BE2C (cell line): ENCODE results near the gene ZCCHC24.

Source experiments
- DNase-seq: peaks from one replicate; pipeline ENCODE4 v3.0.0-alpha.2; 2020
- H3K27me3 ChIP-seq: fragments of 250-450 bp; sonication (Bioruptor Pico); 2 replicates; pipeline ENCODE4 v1.5.1; 2020; ENCODE audit warnings: mild to moderate bottlenecking
- H3K36me3 ChIP-seq: fragments of 250-450 bp; sonication (Bioruptor Pico); 2 replicates; pipeline ENCODE4 v1.5.1; 2020; ENCODE audit warnings: mild to moderate bottlenecking
- H3K4me1 ChIP-seq: fragments of 250-450 bp; sonication (Bioruptor Pico); 2 replicates; pipeline ENCODE4 v1.5.1; 2020
- H3K4me3 ChIP-seq: 2 replicates; pipeline ENCODE4 v1.5.1; 2011; ENCODE audit warnings: low read depth, low read length
- H3K9me3 ChIP-seq: fragments of 250-450 bp; sonication (Bioruptor Pico); 2 replicates; pipeline ENCODE4 v1.5.1; 2020
- CTCF ChIP-seq: IDR thresholded peaks from 2 replicates; pipeline ENCODE4 v1.5.1; 2012; ENCODE audit warnings: mild to moderate bottlenecking, low read depth, low read length

Gene ZCCHC24

GRCh38 chr10:79459243-79459642, 13.8 kb upstream of the ZCCHC24 start:
- TF ChIP-seq CTCF = no peak
- no peaks in the 10 kb centered on the region for H3K36me3 ChIP-seq
- no peak for DNase-seq
- no peaks in the 10 kb centered on the region for H3K4me1 ChIP-seq
- no peak overlapping the region for H3K4me3 ChIP-seq
- no peaks in the 10 kb centered on the region for H3K9me3 ChIP-seq
- H3K27me3 ChIP-seq = no peaks in the 10 kb centered on the region

- no peaks in the 10 kb centered on the region for H3K36me3 ChIP-seq
- TF ChIP-seq CTCF = no peak
Observed at GRCh38 chr10:79458483-79458882, 13.1 kb upstream of the ZCCHC24 start.

GRCh38 chr10:79457256-79457785, 11.9 kb upstream of the ZCCHC24 start:
- H3K36me3 ChIP-seq = no peaks in the 10 kb centered on the region
- no peak for DNase-seq
- TF ChIP-seq CTCF = no peak

More at GRCh38 chr10:79458483-79458882, 13.1 kb upstream of the ZCCHC24 start:
- Histone ChIP-seq H3K4me3 (no peak overlapping the region), H3K27me3 (no peaks in the 10 kb centered on the region), H3K4me1 (no peaks in the 10 kb centered on the region), H3K9me3 (no peaks in the 10 kb centered on the region)
- DNase-seq = no peak

GRCh38 chr10:79454259-79454658, 8.8 kb upstream of the ZCCHC24 start:
- H3K9me3 ChIP-seq = no peaks in the 10 kb centered on the region
- TF ChIP-seq CTCF = no peak
- DNase-seq = no peak
- H3K36me3 ChIP-seq = no peaks in the 10 kb centered on the region
- H3K4me3 ChIP-seq = no peak overlapping the region
- no peaks in the 10 kb centered on the region for H3K4me1 ChIP-seq
- H3K27me3 ChIP-seq = no peaks in the 10 kb centered on the region

More at GRCh38 chr10:79457256-79457785, 11.9 kb upstream of the ZCCHC24 start:
- Histone ChIP-seq H3K9me3 (no peaks in the 10 kb centered on the region), H3K27me3 (no peaks in the 10 kb centered on the region), H3K4me1 (no peaks in the 10 kb centered on the region), H3K4me3 (no peak overlapping the region)

GRCh38 chr10:79453392-79453791, 8.0 kb upstream of the ZCCHC24 start:
- no peak for TF ChIP-seq CTCF
- no peak overlapping the region for H3K4me3 ChIP-seq
- no peaks in the 10 kb centered on the region for H3K4me1 ChIP-seq

GRCh38 chr10:79452174-79452611, 6.8 kb upstream of the ZCCHC24 start:
- TF ChIP-seq CTCF = no peak
- Histone ChIP-seq H3K9me3 (no peaks in the 10 kb centered on the region), H3K4me1 (no peaks in the 10 kb centered on the region), H3K4me3 (no peak overlapping the region), H3K27me3 (no peaks in the 10 kb centered on the region), H3K36me3 (no peaks in the 10 kb centered on the region)
- DNase-seq = no peak

More at GRCh38 chr10:79453392-79453791, 8.0 kb upstream of the ZCCHC24 start:
- H3K9me3 ChIP-seq = no peaks in the 10 kb centered on the region
- H3K27me3 ChIP-seq = no peaks in the 10 kb centered on the region
- DNase-seq = no peak
- H3K36me3 ChIP-seq = no peaks in the 10 kb centered on the region
